GM10266 (cell line): ENCODE data around the gene PLA2G2A.
A peak's percentile ranks its signal among the peaks of the same experiment; 100 is the strongest.

Source experiments
- DNase-seq: peaks from one replicate; pipeline ENCODE4 v3.0.0; 2012; ENCODE audit errors: extremely low spot score
- TF ChIP-seq, protein P1 (sequence below): IDR thresholded peaks from 2 replicates; pipeline ENCODE4 v1.5.1; 2012; ENCODE audit warnings: mild to moderate bottlenecking, low read depth; ENCODE audit not compliant: control insufficient read depth, insufficient read depth; ENCODE audit errors: missing control alignments

Gene PLA2G2A

DNA sequence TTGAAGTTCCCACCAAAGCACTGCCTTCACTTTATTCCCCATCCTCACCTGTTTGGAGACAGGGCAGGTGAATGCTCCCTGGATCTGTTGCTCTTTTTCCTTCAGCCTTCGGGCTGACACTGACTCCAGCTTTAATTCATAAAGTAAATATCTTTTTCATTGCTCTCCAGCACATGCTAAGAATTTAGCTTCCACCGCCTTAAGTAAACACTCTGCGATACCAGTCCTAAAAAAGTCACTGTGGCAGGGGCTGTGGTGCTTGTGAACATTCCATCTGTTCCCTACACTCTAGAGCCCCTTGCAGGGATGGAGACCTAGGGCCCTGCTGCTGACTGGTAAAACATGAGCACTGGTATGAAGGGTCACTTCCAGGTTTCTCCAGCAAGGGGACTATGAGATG, 896 bp upstream of the PLA2G2A start:
- DNase-seq = no peak
- TF ChIP-seq, protein P1, sequence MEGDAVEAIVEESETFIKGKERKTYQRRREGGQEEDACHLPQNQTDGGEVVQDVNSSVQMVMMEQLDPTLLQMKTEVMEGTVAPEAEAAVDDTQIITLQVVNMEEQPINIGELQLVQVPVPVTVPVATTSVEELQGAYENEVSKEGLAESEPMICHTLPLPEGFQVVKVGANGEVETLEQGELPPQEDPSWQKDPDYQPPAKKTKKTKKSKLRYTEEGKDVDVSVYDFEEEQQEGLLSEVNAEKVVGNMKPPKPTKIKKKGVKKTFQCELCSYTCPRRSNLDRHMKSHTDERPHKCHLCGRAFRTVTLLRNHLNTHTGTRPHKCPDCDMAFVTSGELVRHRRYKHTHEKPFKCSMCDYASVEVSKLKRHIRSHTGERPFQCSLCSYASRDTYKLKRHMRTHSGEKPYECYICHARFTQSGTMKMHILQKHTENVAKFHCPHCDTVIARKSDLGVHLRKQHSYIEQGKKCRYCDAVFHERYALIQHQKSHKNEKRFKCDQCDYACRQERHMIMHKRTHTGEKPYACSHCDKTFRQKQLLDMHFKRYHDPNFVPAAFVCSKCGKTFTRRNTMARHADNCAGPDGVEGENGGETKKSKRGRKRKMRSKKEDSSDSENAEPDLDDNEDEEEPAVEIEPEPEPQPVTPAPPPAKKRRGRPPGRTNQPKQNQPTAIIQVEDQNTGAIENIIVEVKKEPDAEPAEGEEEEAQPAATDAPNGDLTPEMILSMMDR = no peak

DNA sequence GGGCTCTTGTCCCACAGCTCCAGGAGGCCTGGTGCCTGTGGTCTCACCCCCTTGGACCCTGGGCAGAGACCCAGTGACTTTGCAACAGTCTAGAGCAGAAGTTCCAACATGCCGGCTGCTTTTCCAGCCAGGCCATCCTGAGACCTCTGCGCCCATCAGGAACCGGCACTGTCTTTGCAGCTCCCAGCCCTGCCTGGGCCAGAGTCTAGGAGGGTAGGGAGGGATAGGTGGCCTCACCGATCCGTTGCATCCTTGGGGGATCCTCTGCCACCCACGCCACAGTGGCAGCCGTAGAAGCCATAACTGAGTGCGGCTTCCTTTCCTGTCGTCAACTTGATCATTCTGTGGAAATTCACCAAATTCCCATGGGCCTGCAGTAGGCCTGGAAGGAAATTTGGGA, 1.3 kb downstream of the PLA2G2A start:
- TF ChIP-seq, protein P1 = no peak
- DNase-seq = no peak

- no peak for DNase-seq
- TF ChIP-seq, protein P1 = no peak
These were observed 3.0 kb downstream of the PLA2G2A start for GRCh38 chr1:19976317-19977003.

DNA sequence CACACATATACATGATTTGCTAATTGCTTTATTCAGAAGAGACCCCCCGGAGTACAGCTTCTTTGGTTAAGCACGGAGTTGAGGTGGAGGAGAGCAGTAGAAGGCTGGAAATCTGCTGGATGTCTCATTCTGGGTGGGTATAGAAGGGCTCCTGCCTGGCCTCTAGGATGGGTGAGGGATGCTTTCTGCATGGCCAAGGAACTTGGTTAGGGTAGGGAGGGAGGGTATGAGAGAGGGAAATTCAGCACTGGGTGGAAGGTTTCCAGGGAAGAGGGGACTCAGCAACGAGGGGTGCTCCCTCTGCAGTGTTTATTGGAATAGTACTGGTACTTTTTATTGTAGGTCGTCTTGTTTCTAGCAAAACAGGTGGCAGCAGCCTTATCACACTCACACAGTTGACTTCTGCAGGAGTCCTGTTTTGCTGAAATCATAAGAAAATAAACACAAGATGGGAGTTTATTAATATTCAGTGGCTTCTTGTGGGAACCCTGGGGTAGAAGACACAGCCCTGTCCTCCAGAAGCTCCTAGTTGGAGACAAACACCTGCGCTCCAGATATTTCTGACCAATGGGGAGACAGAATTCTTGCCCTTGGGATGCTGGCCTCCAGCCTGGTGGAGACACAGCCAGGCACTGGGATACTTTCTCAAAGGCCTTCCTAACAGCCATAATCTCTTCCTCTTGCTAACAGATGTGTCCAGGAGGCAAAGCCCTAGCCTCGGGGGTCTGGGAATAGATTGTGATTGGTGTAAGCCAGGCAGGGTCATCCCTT, 3.8 kb downstream of the PLA2G2A start:
- DNase-seq = no peak

GRCh38 chr1:19974822-19975416, 4.5 kb downstream of the PLA2G2A start:
- DNase-seq = peak; percentile 47
- TF ChIP-seq, protein P1 = peak; percentile 72

More for the DNA sequence above, 3.8 kb downstream of the PLA2G2A start:
- TF ChIP-seq, protein P1 = no peak

DNA sequence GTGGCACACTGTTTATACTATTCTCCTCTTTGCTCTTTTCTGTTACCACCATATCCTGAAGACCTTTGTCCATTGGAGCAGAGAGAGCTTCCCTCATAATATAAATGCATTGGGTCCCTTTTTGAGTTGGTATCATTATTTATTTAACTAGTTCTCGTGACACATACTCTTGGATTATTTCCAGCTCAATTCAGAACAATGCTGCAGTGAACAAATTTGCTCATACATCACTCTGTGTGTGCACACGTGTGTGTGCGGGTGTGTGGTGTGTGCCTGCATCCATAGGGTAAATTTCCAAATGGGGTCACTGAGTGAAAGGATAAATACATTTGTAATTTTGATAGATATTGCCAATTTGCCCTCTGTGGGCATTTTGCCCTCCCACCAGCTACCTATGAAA, 5.8 kb downstream of the PLA2G2A start:
- TF ChIP-seq, protein P1 = no peak
- DNase-seq = no peak
